Fibroblast of the aortic adventitia (primary cell): Measurements from ENCODE around the gene PPM1H. TPM values are rescaled to one million over a fixed set of nuclear protein-coding genes. Genes with fewer than 3 reads are reported as not detected.
A peak's percentile ranks its signal among the peaks of the same experiment; 100 is the strongest.

Source experiments
- DNase-seq: peaks from one replicate; pipeline ENCODE4 v3.0.0-alpha.2; 2010; ENCODE audit warnings: low read depth
- H3K4me3 ChIP-seq: 2 replicates; pipeline ENCODE4 v1.5.1; 2011; ENCODE audit warnings: low read depth, mild to moderate bottlenecking, control low read depth, low read length, moderate library complexity
- total RNA-seq: library from RNA; depleted of rRNA; stranded (reverse); fragments of >200 nt; gene quantifications from 2 replicates; pipeline ENCODE4 v1.2.3, GENCODE V29; 2012; ENCODE audit warnings: low replicate concordance
- TF ChIP-seq, protein P1 (sequence below): IDR thresholded peaks from 2 replicates; pipeline ENCODE4 v1.5.1; 2011; ENCODE audit warnings: mild to moderate bottlenecking, low read length, control low read depth, inconsistent platforms; ENCODE audit not compliant: insufficient read depth

PPM1H gene
- total RNA-seq, 1 donor, result 1.3 TPM

DNA sequence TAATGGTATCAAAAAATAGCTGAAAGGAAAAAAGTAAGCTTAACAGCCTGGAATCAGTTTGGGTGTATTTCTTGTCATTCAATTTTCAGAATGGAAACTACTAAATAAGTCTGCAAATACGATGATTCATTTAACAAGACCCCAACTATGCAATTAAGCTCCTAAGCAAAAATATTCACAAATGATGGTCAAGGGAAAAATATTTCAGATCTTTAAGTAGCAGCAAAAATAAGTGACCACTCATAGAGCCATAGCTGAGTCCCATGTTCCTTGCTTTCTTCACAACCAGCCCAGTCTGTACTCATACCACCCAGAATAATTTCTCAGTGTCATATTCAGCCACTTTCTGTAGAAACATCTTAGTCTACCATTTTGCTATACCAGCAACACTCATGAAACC lies 185.4 kb downstream of the PPM1H start:
- H3K4me3 ChIP-seq, result no peak overlapping the region
- TF ChIP-seq, protein P1, sequence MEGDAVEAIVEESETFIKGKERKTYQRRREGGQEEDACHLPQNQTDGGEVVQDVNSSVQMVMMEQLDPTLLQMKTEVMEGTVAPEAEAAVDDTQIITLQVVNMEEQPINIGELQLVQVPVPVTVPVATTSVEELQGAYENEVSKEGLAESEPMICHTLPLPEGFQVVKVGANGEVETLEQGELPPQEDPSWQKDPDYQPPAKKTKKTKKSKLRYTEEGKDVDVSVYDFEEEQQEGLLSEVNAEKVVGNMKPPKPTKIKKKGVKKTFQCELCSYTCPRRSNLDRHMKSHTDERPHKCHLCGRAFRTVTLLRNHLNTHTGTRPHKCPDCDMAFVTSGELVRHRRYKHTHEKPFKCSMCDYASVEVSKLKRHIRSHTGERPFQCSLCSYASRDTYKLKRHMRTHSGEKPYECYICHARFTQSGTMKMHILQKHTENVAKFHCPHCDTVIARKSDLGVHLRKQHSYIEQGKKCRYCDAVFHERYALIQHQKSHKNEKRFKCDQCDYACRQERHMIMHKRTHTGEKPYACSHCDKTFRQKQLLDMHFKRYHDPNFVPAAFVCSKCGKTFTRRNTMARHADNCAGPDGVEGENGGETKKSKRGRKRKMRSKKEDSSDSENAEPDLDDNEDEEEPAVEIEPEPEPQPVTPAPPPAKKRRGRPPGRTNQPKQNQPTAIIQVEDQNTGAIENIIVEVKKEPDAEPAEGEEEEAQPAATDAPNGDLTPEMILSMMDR, result no peak
- DNase-seq, result no peak

DNA sequence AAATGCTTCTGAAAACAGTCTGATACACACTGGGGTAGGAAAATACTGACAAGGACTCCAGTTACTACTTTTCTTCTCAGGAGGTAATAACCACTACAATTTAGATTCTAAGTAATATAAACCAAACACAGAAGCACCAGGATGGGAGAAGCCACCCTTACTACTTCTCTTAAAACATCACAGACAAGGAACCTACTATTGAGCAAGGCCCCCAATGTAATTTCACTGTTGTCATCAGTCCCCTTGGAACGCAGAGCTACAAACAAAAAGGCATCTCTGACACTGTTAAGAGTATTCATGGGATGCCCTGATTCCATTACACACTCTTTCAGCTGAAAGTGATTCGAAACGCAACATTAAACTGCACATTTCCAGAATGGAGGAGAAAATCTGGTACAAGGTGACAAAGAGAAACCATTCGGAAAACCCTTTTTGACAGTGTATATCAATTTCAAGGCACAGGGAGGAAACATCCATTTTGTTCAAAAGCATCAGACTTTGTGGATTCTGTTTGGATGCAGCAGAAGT lies 185.9 kb downstream of the PPM1H start:
- TF ChIP-seq, protein P1, result no peak

DNA sequence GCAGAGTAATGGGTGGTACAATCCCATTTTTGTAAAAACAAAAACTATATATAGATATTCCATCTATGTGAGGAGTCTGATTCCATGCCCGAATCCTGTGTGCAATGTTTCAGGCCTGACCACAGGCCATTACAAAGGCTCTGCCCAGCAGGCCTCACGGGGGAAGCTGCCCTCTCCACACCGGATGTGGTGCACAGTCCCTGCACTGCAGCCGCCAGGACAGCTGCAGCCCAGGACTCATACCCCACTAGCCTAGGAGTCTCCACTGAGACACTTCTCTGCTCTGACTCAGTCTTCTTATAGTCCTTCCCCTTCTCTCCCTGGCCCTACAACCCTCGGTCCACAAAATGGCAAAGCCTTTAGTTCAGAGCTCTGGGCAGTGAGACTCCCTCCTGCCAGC lies 190.4 kb downstream of the PPM1H start:
- H3K4me3 ChIP-seq, result no peak overlapping the region
- TF ChIP-seq, protein P1, result no peak
- no peak for DNase-seq

More for the DNA sequence above, 185.9 kb downstream of the PPM1H start:
- H3K4me3 ChIP-seq, result no peak overlapping the region
- no peak for DNase-seq

DNA sequence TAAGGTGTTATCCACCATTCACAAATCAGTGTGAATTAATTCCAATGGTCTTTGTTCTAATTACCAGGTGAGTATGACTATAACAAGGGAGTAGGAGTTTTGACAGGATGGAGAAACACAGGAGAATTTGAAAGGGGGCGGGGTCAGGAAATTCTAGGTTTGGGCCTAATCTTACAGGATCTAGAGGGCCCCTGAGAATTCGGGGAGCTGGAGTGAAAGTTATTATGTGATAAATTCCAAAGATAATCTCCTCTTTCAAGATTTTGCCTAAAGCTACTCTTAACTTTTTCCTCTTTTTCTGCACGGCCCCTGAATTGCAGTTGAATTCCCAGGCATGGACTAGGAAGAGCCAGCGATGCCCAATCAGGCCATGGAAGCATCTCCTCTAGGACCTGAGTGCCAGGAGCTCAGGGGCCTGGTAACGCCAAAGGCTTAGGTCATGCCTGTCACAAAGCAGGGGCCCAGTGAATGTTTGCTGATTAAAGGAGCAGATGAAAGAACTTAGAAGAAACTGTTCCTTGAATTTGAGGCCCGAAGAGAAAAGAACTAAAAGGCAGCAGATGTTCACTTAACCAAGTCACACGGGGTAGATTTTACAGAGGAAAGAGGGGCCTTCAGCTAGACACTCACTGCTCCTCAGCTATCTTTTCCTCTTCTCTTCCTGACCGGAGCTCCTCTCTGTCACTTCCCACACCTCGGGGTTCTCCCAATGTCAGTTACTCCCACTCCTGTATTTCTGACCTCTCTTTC lies 195.5 kb downstream of the PPM1H start:
- no peak overlapping the region for H3K4me3 ChIP-seq
- TF ChIP-seq, protein P1, result no peak
- DNase-seq, result no peak

DNA sequence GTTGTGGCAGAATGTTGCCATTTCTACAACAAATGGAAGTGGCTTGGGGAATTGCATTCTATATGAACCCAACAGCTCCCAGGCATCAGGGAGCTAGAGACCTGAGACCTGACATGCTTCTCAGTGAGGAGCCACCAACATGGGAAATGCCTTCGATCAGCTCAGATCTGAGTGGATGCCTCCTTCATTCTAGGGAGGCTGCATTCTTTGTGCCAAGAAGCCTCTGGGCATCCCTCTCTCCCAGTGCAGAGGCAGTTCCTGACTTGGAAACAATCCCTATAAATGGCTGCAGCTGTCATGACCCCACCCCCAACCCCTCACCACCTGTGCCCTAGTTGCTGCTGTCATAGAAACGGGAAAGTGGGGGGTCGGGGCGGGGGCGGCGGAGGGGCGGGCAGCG lies 196.3 kb downstream of the PPM1H start:
- TF ChIP-seq, protein P1, result no peak
- no peak overlapping the region for H3K4me3 ChIP-seq
- no peak for DNase-seq

DNA sequence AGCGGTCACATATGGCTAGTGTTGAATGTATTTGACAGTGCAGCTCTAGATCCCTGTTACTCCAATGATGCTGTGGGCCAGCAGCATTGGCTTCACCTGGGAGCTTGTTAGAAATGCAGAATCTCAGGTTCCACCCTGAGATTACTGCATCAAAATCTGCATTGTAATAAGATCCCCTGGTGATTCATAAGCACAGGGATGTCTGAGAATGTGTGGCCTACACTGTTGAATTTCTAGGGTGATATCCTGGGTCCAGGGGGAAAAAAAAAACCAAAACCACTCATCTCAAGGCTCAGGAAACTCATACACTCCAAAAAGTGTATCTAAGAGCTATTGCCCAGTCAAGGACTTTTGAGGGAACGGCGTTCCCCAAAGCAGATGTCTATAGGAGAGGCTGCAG lies 196.8 kb downstream of the PPM1H start:
- TF ChIP-seq, protein P1, result no peak
- peak; percentile 25 for DNase-seq
- H3K4me3 ChIP-seq, result no peak overlapping the region
